GM15510 (cell line): ENCODE measurements around the gene ACVRL1.

Experiments
- POLR2A ChIP-seq: IDR thresholded peaks from 3 replicates; pipeline ENCODE4 v1.6.1; 2011; ENCODE audit warnings: borderline replicate concordance; ENCODE audit not compliant: insufficient read length; ENCODE audit errors: extremely low read depth

The ACVRL1 gene

GRCh38 chr12:51907083-51907855 lies at the start of gene ACVRL1:
TSS of gene ACVRL1 (plus strand) at chr12:51907504. CDS start at chr12:51912475, 4,971 bp downstream.
- no peak for TF ChIP-seq POLR2A

GRCh38 chr12:51860986-51861385 lies 46.3 kb upstream of the ACVRL1 start:
- no peak for TF ChIP-seq POLR2A

GRCh38 chr12:51862947-51863346 lies 44.4 kb upstream of the ACVRL1 start:
- TF ChIP-seq POLR2A = no peak

GRCh38 chr12:51863363-51863932 lies 43.9 kb upstream of the ACVRL1 start:
- TF ChIP-seq POLR2A = no peak

- no peak for TF ChIP-seq POLR2A
Measured at GRCh38 chr12:51863933-51864832, 43.1 kb upstream of the ACVRL1 start.

- no peak for TF ChIP-seq POLR2A
Measured at GRCh38 chr12:51864833-51865670, 42.3 kb upstream of the ACVRL1 start.

GRCh38 chr12:51865757-51866270 lies 41.5 kb upstream of the ACVRL1 start:
- no peak for TF ChIP-seq POLR2A

GRCh38 chr12:51866324-51866723 lies 41.0 kb upstream of the ACVRL1 start:
- no peak for TF ChIP-seq POLR2A

GRCh38 chr12:51866762-51867161 lies 40.5 kb upstream of the ACVRL1 start:
- no peak for TF ChIP-seq POLR2A

GRCh38 chr12:51867371-51867770 lies 39.9 kb upstream of the ACVRL1 start:
- TF ChIP-seq POLR2A = no peak

- no peak for TF ChIP-seq POLR2A
Measured at GRCh38 chr12:51867796-51868428, 39.4 kb upstream of the ACVRL1 start.

GRCh38 chr12:51868821-51869495 lies 38.3 kb upstream of the ACVRL1 start:
- no peak for TF ChIP-seq POLR2A

GRCh38 chr12:51869496-51869865 lies 37.8 kb upstream of the ACVRL1 start:
- no peak for TF ChIP-seq POLR2A

- TF ChIP-seq POLR2A = no peak
Measured at GRCh38 chr12:51869931-51870330, 37.4 kb upstream of the ACVRL1 start.

- TF ChIP-seq POLR2A = no peak
Measured at GRCh38 chr12:51870504-51870903, 36.8 kb upstream of the ACVRL1 start.
